ENCODE data around the gene DLD.

Gene DLD

GRCh38 chr7:107946451-107946850 is 55.5 kb downstream of the DLD start:
- no peak overlapping the region for H3K4me3 ChIP-seq (ENCODE audit: insufficient read depth in 1 of 2, low read depth in 1 of 2, low read length in 2 of 2)
- peaks cover 1% of the 10 kb centered on the region for H3K79me1 ChIP-seq (replicated peaks; ENCODE audit: low read length, poor library complexity, severe bottlenecking)
- H2BK15ac ChIP-seq (ENCODE audit: low read depth, poor library complexity, severe bottlenecking), result no peak overlapping the region
- H3K4ac ChIP-seq (ENCODE audit: low read depth in 1 of 2, low read length in 2 of 2), result no peak overlapping the region
- H3K4me1 ChIP-seq (ENCODE audit: control insufficient read depth, insufficient read depth, low read depth, low read length), result peaks cover 10% of the 10 kb centered on the region
- H4K8ac ChIP-seq (ENCODE audit: low read length), result no peak overlapping the region
- no peak overlapping the region for H4K91ac ChIP-seq (ENCODE audit: low read length)
- no peak overlapping the region for H3K9ac ChIP-seq (ENCODE audit: low read length)
- H2BK120ac ChIP-seq (ENCODE audit: low read depth, low read length), result no peak overlapping the region
- H2AFZ ChIP-seq (ENCODE audit: low read depth, low read length), result no peak overlapping the region
- H3K18ac ChIP-seq (ENCODE audit: low read depth in 1 of 2, low read length in 2 of 2), result no peak overlapping the region
- no CpG with 5 or more reads among the region's 2 CpGs for WGBS
- H3K27ac ChIP-seq (ENCODE audit: low read length, poor library complexity, severe bottlenecking), result peak overlapping the region; percentile 64
- H3K27me3 ChIP-seq (ENCODE audit: control insufficient read depth in 1 of 2, insufficient read depth in 1 of 2, low read length in 2 of 2), result no peaks in the 10 kb centered on the region
- no peak overlapping the region for H3K23ac ChIP-seq (ENCODE audit: low read length in 2 of 2)
- no peak for DNase-seq
- H3K9me3 ChIP-seq (ENCODE audit: control insufficient read depth, low read length), result no peaks in the 10 kb centered on the region
- no peak overlapping the region for H2AK5ac ChIP-seq (ENCODE audit: low read length, severe bottlenecking)
- H2BK12ac ChIP-seq (ENCODE audit: low read length in 2 of 2), result no peak overlapping the region
- H2BK5ac ChIP-seq (ENCODE audit: low read depth, low read length, poor library complexity, severe bottlenecking), result no peak overlapping the region
- H3K4me2 ChIP-seq (ENCODE audit: low read length, poor library complexity, severe bottlenecking), result no peak overlapping the region
- no peak overlapping the region for H3K14ac ChIP-seq (ENCODE audit: low read length in 2 of 2)
- peaks cover 45 to 79% of the 10 kb centered on the region in 2 experiments for H3K36me3 ChIP-seq (ENCODE audit: control insufficient read depth in 1 of 2, insufficient read depth in 2 of 2, low read depth in 1 of 2, low read length in 2 of 2)

- Histone ChIP-seq H4K8ac (ENCODE audit: low read length) (no peak overlapping the region), H3K4me3 (ENCODE audit: insufficient read depth in 1 of 2, low read depth in 1 of 2, low read length in 2 of 2) (no peak overlapping the region), H4K91ac (ENCODE audit: low read length) (no peak overlapping the region), H3K4me2 (ENCODE audit: low read length, poor library complexity, severe bottlenecking) (no peak overlapping the region), H3K9me3 (ENCODE audit: control insufficient read depth, low read length) (no peaks in the 10 kb centered on the region), H3K4ac (ENCODE audit: low read depth in 1 of 2, low read length in 2 of 2) (no peak overlapping the region), H2AFZ (ENCODE audit: low read depth, low read length) (no peak overlapping the region), H3K79me1 (replicated peaks; ENCODE audit: low read length, poor library complexity, severe bottlenecking) (peaks cover 1% of the 10 kb centered on the region), H2BK15ac (ENCODE audit: low read depth, poor library complexity, severe bottlenecking) (no peak overlapping the region), H2AK5ac (ENCODE audit: low read length, severe bottlenecking) (no peak overlapping the region), H3K18ac (ENCODE audit: low read depth in 1 of 2, low read length in 2 of 2) (no peak overlapping the region), H3K27me3 (ENCODE audit: control insufficient read depth in 1 of 2, insufficient read depth in 1 of 2, low read length in 2 of 2) (no peaks in the 10 kb centered on the region), H3K27ac (ENCODE audit: low read length, poor library complexity, severe bottlenecking) (peak overlapping the region; percentile 64), H3K14ac (ENCODE audit: low read length in 2 of 2) (peak overlapping the region in 1 of 2 experiments; percentile 66), H2BK12ac (ENCODE audit: low read length in 2 of 2) (no peak overlapping the region), H3K4me1 (ENCODE audit: control insufficient read depth, insufficient read depth, low read depth, low read length) (peaks cover 12% of the 10 kb centered on the region), H2BK5ac (ENCODE audit: low read depth, low read length, poor library complexity, severe bottlenecking) (no peak overlapping the region), H3K36me3 (ENCODE audit: control insufficient read depth in 1 of 2, insufficient read depth in 2 of 2, low read depth in 1 of 2, low read length in 2 of 2) (peaks cover 45 to 83% of the 10 kb centered on the region in 2 experiments), H3K23ac (ENCODE audit: low read length in 2 of 2) (no peak overlapping the region), H3K9ac (ENCODE audit: low read length) (no peak overlapping the region), H2BK120ac (ENCODE audit: low read depth, low read length) (no peak overlapping the region)
- WGBS, result 95% methylated on average over 6 of the region's 6 CpGs
- no peak for DNase-seq
These were observed 55.9 kb downstream of the DLD start for GRCh38 chr7:107946881-107947280.

- DNase-seq, result peak; percentile 78
- Histone ChIP-seq H3K9me3 (ENCODE audit: control insufficient read depth, low read length) (no peaks in the 10 kb centered on the region), H2BK120ac (ENCODE audit: low read depth, low read length) (no peak overlapping the region), H2BK12ac (ENCODE audit: low read length in 2 of 2) (no peak overlapping the region), H2BK5ac (ENCODE audit: low read depth, low read length, poor library complexity, severe bottlenecking) (no peak overlapping the region), H3K4me1 (ENCODE audit: control insufficient read depth, insufficient read depth, low read depth, low read length) (peaks cover 22% of the 10 kb centered on the region), H3K27me3 (ENCODE audit: control insufficient read depth in 1 of 2, insufficient read depth in 1 of 2, low read length in 2 of 2) (no peaks in the 10 kb centered on the region), H3K9ac (ENCODE audit: low read length) (peak overlapping the region; percentile 35), H3K79me1 (replicated peaks; ENCODE audit: low read length, poor library complexity, severe bottlenecking) (peaks cover 1% of the 10 kb centered on the region), H3K36me3 (ENCODE audit: control insufficient read depth in 1 of 2, insufficient read depth in 2 of 2, low read depth in 1 of 2, low read length in 2 of 2) (peaks cover 43 to 84% of the 10 kb centered on the region in 2 experiments), H4K8ac (ENCODE audit: low read length) (no peak overlapping the region), H3K4me2 (ENCODE audit: low read length, poor library complexity, severe bottlenecking) (no peak overlapping the region), H3K23ac (ENCODE audit: low read length in 2 of 2) (peak overlapping the region in 1 of 2 experiments; percentile 74), H2BK15ac (ENCODE audit: low read depth, poor library complexity, severe bottlenecking) (no peak overlapping the region), H3K18ac (ENCODE audit: low read depth in 1 of 2, low read length in 2 of 2) (no peak overlapping the region), H3K27ac (ENCODE audit: low read length, poor library complexity, severe bottlenecking) (peak overlapping the region; percentile 72), H3K4ac (ENCODE audit: low read depth in 1 of 2, low read length in 2 of 2) (no peak overlapping the region), H2AFZ (ENCODE audit: low read depth, low read length) (no peak overlapping the region), H4K91ac (ENCODE audit: low read length) (no peak overlapping the region), H2AK5ac (ENCODE audit: low read length, severe bottlenecking) (no peak overlapping the region), H3K14ac (ENCODE audit: low read length in 2 of 2) (no peak overlapping the region), H3K4me3 (ENCODE audit: insufficient read depth in 1 of 2, low read depth in 1 of 2, low read length in 2 of 2) (no peak overlapping the region)
- 70% methylated on average over 6 of the region's 7 CpGs for WGBS
These were observed 57.9 kb downstream of the DLD start for GRCh38 chr7:107948645-107949442.

- peaks cover 1% of the 10 kb centered on the region for H3K79me1 ChIP-seq (replicated peaks; ENCODE audit: low read length, poor library complexity, severe bottlenecking)
- no peak overlapping the region for H2BK15ac ChIP-seq (ENCODE audit: low read depth, poor library complexity, severe bottlenecking)
- H3K9ac ChIP-seq (ENCODE audit: low read length), result peak overlapping the region; percentile 72
- H3K9me3 ChIP-seq (ENCODE audit: control insufficient read depth, low read length), result no peaks in the 10 kb centered on the region
- no peak overlapping the region for H4K91ac ChIP-seq (ENCODE audit: low read length)
- no peak overlapping the region for H2BK120ac ChIP-seq (ENCODE audit: low read depth, low read length)
- no peak overlapping the region for H3K14ac ChIP-seq (ENCODE audit: low read length in 2 of 2)
- no peak overlapping the region for H3K4me3 ChIP-seq (ENCODE audit: insufficient read depth in 1 of 2, low read depth in 1 of 2, low read length in 2 of 2)
- H3K18ac ChIP-seq (ENCODE audit: low read depth in 1 of 2, low read length in 2 of 2), result no peak overlapping the region
- H3K36me3 ChIP-seq (ENCODE audit: control insufficient read depth in 1 of 2, insufficient read depth in 2 of 2, low read depth in 1 of 2, low read length in 2 of 2), result peaks cover 44 to 83% of the 10 kb centered on the region in 2 experiments
- H2AFZ ChIP-seq (ENCODE audit: low read depth, low read length), result no peak overlapping the region
- H2BK5ac ChIP-seq (ENCODE audit: low read depth, low read length, poor library complexity, severe bottlenecking), result peak overlapping the region; percentile 35
- peak overlapping the region; percentile 80 for H3K27ac ChIP-seq (ENCODE audit: low read length, poor library complexity, severe bottlenecking)
- no peaks in the 10 kb centered on the region for H3K27me3 ChIP-seq (ENCODE audit: control insufficient read depth in 1 of 2, insufficient read depth in 1 of 2, low read length in 2 of 2)
- H4K8ac ChIP-seq (ENCODE audit: low read length), result no peak overlapping the region
- H3K4ac ChIP-seq (ENCODE audit: low read depth in 1 of 2, low read length in 2 of 2), result no peak overlapping the region
- peak overlapping the region; percentile 49 for H2AK5ac ChIP-seq (ENCODE audit: low read length, severe bottlenecking)
- no peak overlapping the region for H3K4me2 ChIP-seq (ENCODE audit: low read length, poor library complexity, severe bottlenecking)
- WGBS, result 83% methylated on average over 1 of the region's 1 CpG
- no peak for DNase-seq
- no peak overlapping the region for H3K23ac ChIP-seq (ENCODE audit: low read length in 2 of 2)
- no peak overlapping the region for H2BK12ac ChIP-seq (ENCODE audit: low read length in 2 of 2)
- H3K4me1 ChIP-seq (ENCODE audit: control insufficient read depth, insufficient read depth, low read depth, low read length), result peaks cover 24% of the 10 kb centered on the region
These were observed 58.5 kb downstream of the DLD start for GRCh38 chr7:107949443-107949935.

Data from mesenchymal stem cell (in vitro differentiated cells and primary cell).